Astrocyte of the spinal cord (primary cell): ENCODE data around the gene MRPL34.

Source experiments
- DNase-seq: peaks from one replicate; pipeline ENCODE4 v3.0.0; 2011; ENCODE audit warnings: low read depth, low spot score
- H3K4me3 ChIP-seq: 2 replicates; pipeline ENCODE4 v1.5.1; 2011; ENCODE audit warnings: low read depth, mild to moderate bottlenecking, low read length, moderate library complexity
- in situ Hi-C: cut with HindIII; loops from 2 replicates; pipeline ENCODE4 v1.10.0; 2017; ENCODE audit warnings: low sequenced_read_pairs
- TF ChIP-seq, protein P1 (sequence below): IDR thresholded peaks from 2 replicates; pipeline ENCODE4 v1.5.1; 2012; ENCODE audit warnings: low read depth, mild to moderate bottlenecking, low read length, inconsistent platforms

The MRPL34 gene

DNA sequence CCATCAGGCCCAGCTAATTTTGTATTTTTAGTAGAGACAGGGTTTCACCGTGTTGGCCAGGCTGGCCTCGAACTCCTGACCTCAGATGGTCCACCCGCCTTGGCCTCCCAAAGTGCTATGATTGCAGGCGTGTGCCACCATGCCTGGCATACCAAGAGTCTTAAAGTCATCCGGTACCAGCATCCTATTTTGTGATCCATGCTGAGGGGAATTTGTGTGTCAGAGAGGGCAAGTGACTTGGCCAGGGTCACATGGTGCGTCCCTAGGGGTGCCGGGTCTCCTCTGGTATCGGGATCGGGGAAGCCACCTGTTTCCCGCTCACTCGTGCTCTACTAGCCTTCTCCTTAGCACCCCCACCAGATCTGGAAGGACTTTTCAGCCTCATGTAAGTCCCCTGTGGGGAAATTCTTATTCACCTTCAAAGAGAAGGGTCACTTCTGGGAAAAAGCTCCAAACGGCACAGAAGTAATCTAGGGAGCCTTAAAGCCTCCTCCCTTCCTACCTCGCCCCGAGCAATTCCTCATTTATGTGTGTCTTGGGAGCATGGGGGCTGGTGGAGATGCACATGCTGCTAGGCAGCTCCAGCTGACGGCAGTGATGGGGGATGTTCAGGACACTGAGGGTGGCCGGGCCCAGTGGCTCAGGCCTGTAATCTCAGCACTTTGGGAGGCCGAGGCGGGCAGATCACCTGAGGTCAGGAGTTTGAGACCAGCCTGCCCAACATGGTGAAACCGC lies 30.1 kb upstream of the MRPL34 start:
- TF ChIP-seq, protein P1, sequence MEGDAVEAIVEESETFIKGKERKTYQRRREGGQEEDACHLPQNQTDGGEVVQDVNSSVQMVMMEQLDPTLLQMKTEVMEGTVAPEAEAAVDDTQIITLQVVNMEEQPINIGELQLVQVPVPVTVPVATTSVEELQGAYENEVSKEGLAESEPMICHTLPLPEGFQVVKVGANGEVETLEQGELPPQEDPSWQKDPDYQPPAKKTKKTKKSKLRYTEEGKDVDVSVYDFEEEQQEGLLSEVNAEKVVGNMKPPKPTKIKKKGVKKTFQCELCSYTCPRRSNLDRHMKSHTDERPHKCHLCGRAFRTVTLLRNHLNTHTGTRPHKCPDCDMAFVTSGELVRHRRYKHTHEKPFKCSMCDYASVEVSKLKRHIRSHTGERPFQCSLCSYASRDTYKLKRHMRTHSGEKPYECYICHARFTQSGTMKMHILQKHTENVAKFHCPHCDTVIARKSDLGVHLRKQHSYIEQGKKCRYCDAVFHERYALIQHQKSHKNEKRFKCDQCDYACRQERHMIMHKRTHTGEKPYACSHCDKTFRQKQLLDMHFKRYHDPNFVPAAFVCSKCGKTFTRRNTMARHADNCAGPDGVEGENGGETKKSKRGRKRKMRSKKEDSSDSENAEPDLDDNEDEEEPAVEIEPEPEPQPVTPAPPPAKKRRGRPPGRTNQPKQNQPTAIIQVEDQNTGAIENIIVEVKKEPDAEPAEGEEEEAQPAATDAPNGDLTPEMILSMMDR, result no peak
- in situ Hi-C loops, result no loop called here
- H3K4me3 ChIP-seq, result no peak overlapping the region
- no peak for DNase-seq

DNA sequence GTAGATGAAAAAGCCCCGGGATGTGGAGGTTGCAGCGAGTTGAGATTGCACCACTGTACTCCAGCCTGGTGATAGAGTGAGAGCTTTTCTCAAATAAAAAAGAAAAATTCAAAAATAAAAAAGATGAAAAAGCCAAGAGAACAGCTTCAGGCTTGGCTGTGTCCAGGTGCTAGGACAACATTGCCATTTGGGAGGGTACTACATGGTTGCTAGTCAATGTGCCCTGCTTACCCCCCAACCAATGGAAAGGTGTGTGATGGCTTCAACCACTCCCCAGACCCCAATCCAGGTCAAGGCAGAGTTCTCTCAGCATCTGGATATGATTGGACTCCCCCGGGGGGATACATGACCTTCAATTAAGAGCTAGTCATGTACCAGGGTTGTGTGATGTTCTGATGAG lies 26.2 kb upstream of the MRPL34 start:
- no peak overlapping the region for H3K4me3 ChIP-seq
- in situ Hi-C loops, result no loop called here
- TF ChIP-seq, protein P1, result no peak
- no peak for DNase-seq

DNA sequence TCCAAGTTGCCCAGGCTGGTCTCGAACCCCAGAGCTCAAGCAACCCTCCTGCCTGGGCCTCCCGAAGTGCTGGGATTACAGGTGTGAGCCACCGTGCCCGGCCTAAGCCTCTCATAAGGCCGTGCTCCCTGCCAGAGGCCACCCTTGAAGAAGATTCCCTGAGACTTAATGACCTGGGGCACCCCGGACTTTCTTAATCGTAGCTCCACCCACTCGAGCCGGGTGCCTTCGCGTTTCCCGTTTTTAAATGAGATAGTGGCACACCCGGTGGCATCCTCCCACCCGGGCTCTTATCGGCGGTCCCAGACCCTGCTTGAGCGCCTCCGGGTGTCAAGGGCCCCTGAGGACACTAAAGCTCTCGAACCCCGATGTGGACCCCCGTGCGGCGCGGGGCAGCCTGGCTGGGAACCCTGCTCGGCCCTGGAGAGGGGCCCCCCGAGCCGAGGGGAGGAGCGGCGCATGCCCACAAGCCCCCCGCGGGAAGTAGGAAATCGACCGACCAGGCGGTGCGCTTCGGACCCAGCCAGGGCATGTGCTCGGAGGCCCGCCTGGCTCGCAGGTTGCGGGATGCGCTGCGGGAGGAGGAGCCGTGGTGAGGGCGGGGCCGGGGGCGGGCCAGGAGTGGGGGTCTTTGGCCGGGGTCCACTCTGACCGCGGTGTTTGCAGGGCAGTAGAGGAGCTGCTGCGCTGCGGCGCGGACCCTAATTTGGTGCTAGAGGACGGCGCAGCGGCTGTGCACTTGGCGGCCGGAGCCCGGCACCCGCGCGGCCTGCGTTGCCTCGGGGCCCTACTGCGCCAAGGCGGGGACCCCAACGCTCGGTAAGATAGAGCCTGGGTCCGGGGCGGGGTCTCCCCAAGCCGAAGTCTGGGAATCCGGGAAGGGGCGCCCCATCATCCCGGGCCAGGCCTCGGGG lies 24.0 kb upstream of the MRPL34 start, which contains the start of gene ANKLE1:
Gene ANKLE1 (plus strand): TSS at position 511 of the 914 bp plus-strand sequence. CDS start 20 bp downstream, at position 531.
- in situ Hi-C loops, result no loop called here
- TF ChIP-seq, protein P1, result no peak
- H3K4me3 ChIP-seq, result peak within 1 kb of the TSS; percentile 25
- DNase-seq, result no peak

DNA sequence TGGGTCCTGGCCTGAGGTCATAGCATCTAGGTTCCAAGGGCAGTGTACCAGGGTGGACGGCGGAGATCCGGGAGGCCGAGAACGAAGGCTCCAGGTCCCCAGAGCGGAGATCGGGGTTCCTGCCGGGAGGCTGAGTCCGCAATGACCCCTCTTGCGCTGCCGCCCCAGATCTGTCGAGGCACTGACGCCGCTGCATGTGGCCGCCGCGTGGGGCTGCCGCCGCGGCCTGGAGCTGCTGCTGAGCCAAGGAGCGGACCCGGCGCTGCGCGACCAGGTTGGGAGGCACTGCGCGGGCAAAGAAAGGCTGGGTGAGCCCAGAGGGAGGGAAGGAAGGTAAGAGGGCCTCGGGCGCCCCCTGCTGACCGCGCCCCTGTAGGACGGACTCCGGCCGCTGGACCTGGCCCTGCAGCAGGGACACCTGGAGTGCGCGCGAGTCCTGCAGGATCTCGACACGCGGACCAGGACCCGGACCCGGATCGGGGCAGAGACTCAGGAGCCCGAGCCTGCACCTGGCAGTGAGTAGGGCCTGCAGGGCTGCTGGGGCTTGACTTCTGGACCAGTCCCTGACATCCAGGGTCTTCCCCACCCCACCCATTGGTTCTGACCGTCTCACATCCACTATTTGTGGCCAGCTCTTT lies 23.1 kb upstream of the MRPL34 start:
- in situ Hi-C loops, result no loop called here
- DNase-seq, result peak; percentile 65
- H3K4me3 ChIP-seq, result peak overlapping the region; percentile 25
- TF ChIP-seq, protein P1, result peak; percentile 92

DNA sequence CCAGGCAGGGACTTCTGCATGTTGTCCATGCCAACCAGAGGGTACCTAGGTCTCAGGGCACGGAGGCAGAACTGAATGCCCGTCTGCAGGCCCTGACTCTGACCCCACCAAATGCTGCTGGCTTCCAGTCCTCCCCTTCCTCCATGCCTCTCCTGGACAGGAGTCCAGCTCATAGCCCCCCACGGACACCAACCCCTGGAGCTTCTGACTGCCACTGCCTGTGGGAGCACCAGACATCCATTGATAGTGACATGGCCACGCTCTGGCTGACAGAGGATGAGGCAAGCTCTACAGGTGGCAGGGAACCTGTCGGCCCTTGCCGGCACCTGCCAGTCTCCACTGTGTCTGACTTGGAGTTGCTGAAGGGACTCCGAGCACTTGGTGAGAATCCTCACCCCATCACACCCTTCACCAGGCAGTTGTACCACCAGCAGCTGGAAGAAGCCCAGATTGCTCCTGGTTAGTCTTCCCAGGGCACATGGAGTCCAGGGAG lies 22.1 kb upstream of the MRPL34 start:
- H3K4me3 ChIP-seq, result no peak overlapping the region
- in situ Hi-C loops, result no loop called here
- TF ChIP-seq, protein P1, result no peak
- DNase-seq, result no peak
